ENCODE results near the gene PRR18. TPM values are rescaled to one million over a fixed set of nuclear protein-coding genes. Genes with fewer than 3 reads are reported as not detected.

The PRR18 gene
- total and polyA plus RNA-seq, 10 donors: 0.03 to 0.30 (median 0.18) TPM; not detected in 6

- Histone ChIP-seq H3K36me3 (peaks cover 0 to 72% (median 28%) of the 10 kb centered on the region in 6 donors), H3K27me3 (replicated peaks in 1 of 7) (no peaks in the 10 kb centered on the region), H3K27ac (peak overlapping the region in 7 of 8 donors; percentile 11 to 73 (median 40)), H3K4me3 (peak overlapping the region in 1 of 8 donors; percentile 50), H3K9me3 (no peaks in the 10 kb centered on the region), H3K4me1 (peaks cover 33 to 91% (median 67%) of the 10 kb centered on the region in 6 donors)
- TF ChIP-seq CTCF (IDR thresholded peaks at IDR 0.05 in 8 of 11, conservative IDR thresholded peaks at IDR 0.05 in 3 of 11) (no peak), POLR2AphosphoS5 (IDR thresholded peaks at IDR 0.05) (peak in 2 of 3 donors; percentile 13 to 60), POLR2A (IDR thresholded peaks at IDR 0.05) (no peak)
- DNase-seq: peak; percentile 74
- intact Hi-C loops (cut with DNase I; ENCODE audit: low total_unique reads): no loop called here
- 68 to 82% (median 77%) methylated on average over 23 of the region's 23 CpGs for WGBS, 5 donors
Observed at GRCh38 chr6:166333172-166333995, 25.2 kb upstream of the PRR18 start.

GRCh38 chr6:166331503-166332415 lies 23.6 kb upstream of the PRR18 start:
- WGBS, 5 donors: 90 to 94% (median 93%) methylated on average over 13 of the region's 13 CpGs
- H3K36me3 ChIP-seq: peaks cover 0 to 72% (median 35%) of the 10 kb centered on the region in 6 donors
- TF ChIP-seq CTCF (IDR thresholded peaks at IDR 0.05 in 8 of 11, conservative IDR thresholded peaks at IDR 0.05 in 3 of 11) (no peak), POLR2AphosphoS5 (IDR thresholded peaks at IDR 0.05) (no peak), POLR2A (IDR thresholded peaks at IDR 0.05) (no peak)

GRCh38 chr6:166330612-166331011 lies 22.4 kb upstream of the PRR18 start:
- WGBS, 5 donors: 70 to 80% (median 71%) methylated on average over 11 of the region's 11 CpGs
- intact Hi-C loops (cut with DNase I; ENCODE audit: low total_unique reads): no loop called here
- Histone ChIP-seq H3K4me1 (peaks cover 33 to 73% (median 51%) of the 10 kb centered on the region in 6 donors), H3K27me3 (replicated peaks in 1 of 7) (no peaks in the 10 kb centered on the region), H3K4me3 (no peak overlapping the region), H3K27ac (no peak overlapping the region), H3K36me3 (peaks cover 0 to 72% (median 38%) of the 10 kb centered on the region in 6 donors), H3K9me3 (no peaks in the 10 kb centered on the region)
- TF ChIP-seq POLR2A (IDR thresholded peaks at IDR 0.05) (no peak), CTCF (IDR thresholded peaks at IDR 0.05 in 8 of 11, conservative IDR thresholded peaks at IDR 0.05 in 3 of 11) (no peak), POLR2AphosphoS5 (IDR thresholded peaks at IDR 0.05) (peak; percentile 24 to 57 (median 32))
- DNase-seq: peak; percentile 77

More at GRCh38 chr6:166331503-166332415, 23.6 kb upstream of the PRR18 start:
- DNase-seq: no peak
- Histone ChIP-seq H3K4me1 (peaks cover 33 to 75% (median 57%) of the 10 kb centered on the region in 6 donors), H3K27ac (no peak overlapping the region), H3K4me3 (no peak overlapping the region), H3K27me3 (replicated peaks in 1 of 7) (no peaks in the 10 kb centered on the region), H3K9me3 (no peaks in the 10 kb centered on the region)
- intact Hi-C loops (cut with DNase I; ENCODE audit: low total_unique reads): no loop called here

Data from spleen (tissue), 11 donors.